ENCODE data around the gene CCDC192. TPM values are rescaled to one million over a fixed set of nuclear protein-coding genes. Genes with fewer than 3 reads are reported as not detected.

CCDC192 gene
- total RNA-seq, 1 donor from 2014 or later = not detected

- no peak for DNase-seq (ENCODE audit: low spot score in 2 of 2)
- H3K36me3 ChIP-seq = peaks cover 0 to 6% of the 10 kb centered on the region in 2 donors
- H3K4me1 ChIP-seq = no peaks in the 10 kb centered on the region
- H3K9me3 ChIP-seq = no peaks in the 10 kb centered on the region
- TF ChIP-seq CTCF (IDR thresholded peaks at IDR 0.05) = no peak
- no peak overlapping the region for H3K27ac ChIP-seq
- no peaks in the 10 kb centered on the region for H3K27me3 ChIP-seq
- no peak overlapping the region for H3K4me3 ChIP-seq
- intact Hi-C loops (cut with DNase I) = no loop called here
Measured at GRCh38 chr5:127960270-127960691, 257.1 kb downstream of the CCDC192 start.

GRCh38 chr5:127961006-127961762 lies 258.0 kb downstream of the CCDC192 start:
- Histone ChIP-seq H3K9me3 (no peaks in the 10 kb centered on the region), H3K36me3 (peaks cover 3% of the 10 kb centered on the region in 2 donors), H3K27ac (no peak overlapping the region), H3K27me3 (no peaks in the 10 kb centered on the region), H3K4me1 (no peaks in the 10 kb centered on the region), H3K4me3 (no peak overlapping the region)
- DNase-seq (ENCODE audit: low spot score in 2 of 2) = no peak
- intact Hi-C loops (cut with DNase I) = no loop called here
- no peak for TF ChIP-seq CTCF (IDR thresholded peaks at IDR 0.05)

- intact Hi-C loops (cut with DNase I) = no loop called here
- TF ChIP-seq CTCF (IDR thresholded peaks at IDR 0.05) = no peak
- H3K27ac ChIP-seq = no peak overlapping the region
- peaks cover 4 to 7% of the 10 kb centered on the region in 2 donors for H3K36me3 ChIP-seq
- H3K4me1 ChIP-seq = no peaks in the 10 kb centered on the region
- DNase-seq (ENCODE audit: low spot score in 2 of 2) = no peak
- H3K4me3 ChIP-seq = no peak overlapping the region
- no peaks in the 10 kb centered on the region for H3K9me3 ChIP-seq
- no peaks in the 10 kb centered on the region for H3K27me3 ChIP-seq
Measured at GRCh38 chr5:127961763-127962145, 258.6 kb downstream of the CCDC192 start.

- no peak for TF ChIP-seq CTCF (IDR thresholded peaks at IDR 0.05)
- intact Hi-C loops (cut with DNase I) = no loop called here
- Histone ChIP-seq H3K27ac (no peak overlapping the region), H3K9me3 (no peaks in the 10 kb centered on the region), H3K27me3 (no peaks in the 10 kb centered on the region), H3K4me1 (no peaks in the 10 kb centered on the region), H3K4me3 (no peak overlapping the region), H3K36me3 (peaks cover 4 to 7% of the 10 kb centered on the region in 2 donors)
- no peak for DNase-seq (ENCODE audit: low spot score in 2 of 2)
Measured at GRCh38 chr5:127962491-127962890, 259.3 kb downstream of the CCDC192 start.

GRCh38 chr5:127963233-127963632 lies 260.0 kb downstream of the CCDC192 start:
- Histone ChIP-seq H3K4me1 (no peaks in the 10 kb centered on the region), H3K4me3 (no peak overlapping the region), H3K9me3 (no peaks in the 10 kb centered on the region), H3K27me3 (no peaks in the 10 kb centered on the region), H3K36me3 (peaks cover 4 to 7% of the 10 kb centered on the region in 2 donors), H3K27ac (no peak overlapping the region)
- DNase-seq (ENCODE audit: low spot score in 2 of 2) = no peak
- intact Hi-C loops (cut with DNase I) = no loop called here
- TF ChIP-seq CTCF (IDR thresholded peaks at IDR 0.05) = no peak

Data from ascending aorta (tissue), 2 donors.